ENCODE measurements around the gene CHI3L1.

CHI3L1 gene

GRCh38 chr1:203151362-203152157, 34.9 kb downstream of the CHI3L1 start:
- DNase-seq (ENCODE audit: low read depth in 2 of 2) = no peak

DNA sequence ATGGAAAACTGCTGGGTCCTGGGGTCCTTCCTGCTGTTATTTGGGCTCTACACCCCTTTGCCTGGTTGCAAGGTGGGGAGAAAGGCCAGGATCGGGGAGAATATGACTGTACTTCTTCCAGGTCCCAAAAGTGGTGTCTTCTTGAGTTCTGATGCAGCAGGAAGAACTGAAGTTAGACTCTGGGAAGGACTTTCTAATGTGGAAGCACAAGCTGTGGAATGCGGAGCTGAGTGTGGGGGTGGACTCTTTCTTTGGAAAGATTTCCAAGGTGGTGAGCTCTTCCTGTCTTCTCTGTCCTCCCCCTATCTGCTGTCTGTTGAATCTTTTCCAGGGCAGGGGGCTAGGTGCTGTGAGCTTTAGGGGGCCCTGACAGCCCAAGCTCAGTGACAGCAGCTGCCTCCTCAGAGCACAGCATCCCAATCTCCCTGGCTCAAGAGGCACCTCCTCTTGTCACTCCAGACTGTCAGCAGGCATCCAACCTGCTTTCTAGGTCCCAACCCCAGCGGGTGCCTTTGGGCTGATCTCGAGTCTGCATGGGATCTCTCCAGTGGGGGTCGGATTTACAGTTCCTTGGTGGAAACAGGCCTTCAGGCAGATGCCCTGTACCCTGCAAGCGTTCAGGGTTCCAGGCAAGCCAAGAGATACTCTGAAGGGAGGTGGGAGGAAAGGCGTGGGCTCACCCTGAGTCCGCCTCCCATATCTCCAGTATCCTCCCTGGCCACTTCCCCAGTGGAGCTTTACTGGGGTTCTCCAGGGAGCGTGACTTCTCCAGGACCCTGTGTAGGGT, 35.8 kb downstream of the CHI3L1 start:
- no peak for DNase-seq (ENCODE audit: low read depth in 2 of 2)

DNA sequence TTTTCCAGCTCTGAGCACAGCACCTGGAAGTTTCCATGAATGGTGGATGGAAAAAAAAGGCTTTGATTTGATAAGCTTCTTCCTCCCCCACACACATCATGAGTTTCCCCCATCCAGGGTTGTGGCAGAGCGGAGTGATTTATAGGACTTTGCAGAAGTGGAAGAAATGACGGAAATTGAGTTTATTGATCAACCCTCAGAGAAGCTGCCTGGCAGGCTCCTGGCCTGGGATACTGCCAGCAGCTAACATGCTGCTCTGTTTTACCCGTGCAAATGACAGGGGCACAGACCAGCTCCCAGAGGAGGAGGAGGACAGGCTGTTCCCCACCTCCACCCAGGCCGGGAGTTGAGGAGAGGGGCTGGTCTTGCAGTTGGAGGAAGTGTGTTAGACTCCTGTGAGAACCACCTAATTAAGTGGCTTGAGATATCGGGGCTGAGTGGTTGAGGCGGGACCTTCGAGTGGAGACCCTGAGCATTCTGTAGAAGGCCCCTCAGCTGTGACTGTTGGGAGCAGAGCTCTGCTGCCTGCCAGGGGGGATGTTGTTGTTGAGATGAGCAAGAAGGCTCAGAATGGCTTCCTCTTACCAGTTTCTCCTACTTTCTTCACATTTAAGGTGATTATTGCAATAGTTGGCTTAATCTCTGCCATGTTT, 37.2 kb downstream of the CHI3L1 start:
- no peak for DNase-seq (ENCODE audit: low read depth in 2 of 2)

DNA sequence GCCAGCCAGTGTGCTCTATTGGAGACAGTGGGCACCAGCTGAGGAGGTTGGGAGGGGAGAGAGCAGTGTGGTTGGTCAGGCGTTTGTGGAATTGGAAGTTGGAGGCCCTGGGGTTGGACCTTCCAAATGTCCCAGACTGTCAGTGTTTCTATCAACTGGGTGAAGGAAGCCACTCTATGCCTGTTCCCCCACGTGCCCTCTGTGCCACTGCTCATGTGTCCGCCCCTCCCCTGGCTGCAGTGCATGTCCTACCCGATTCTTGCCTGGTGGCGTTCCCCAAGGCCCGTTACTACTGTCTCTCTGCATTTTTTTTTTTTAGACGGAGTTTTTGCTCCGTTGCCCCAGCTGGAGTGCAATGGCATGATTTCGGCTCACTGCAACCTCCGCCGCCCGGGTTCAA, 37.9 kb downstream of the CHI3L1 start:
- no peak for DNase-seq (ENCODE audit: low read depth in 2 of 2)

- no peak for DNase-seq (ENCODE audit: low read depth in 2 of 2)
Measured at GRCh38 chr1:203148127-203148526, 38.4 kb downstream of the CHI3L1 start.

- no peak for DNase-seq (ENCODE audit: low read depth in 2 of 2)
Measured at GRCh38 chr1:203147376-203147775, 39.1 kb downstream of the CHI3L1 start.

DNA sequence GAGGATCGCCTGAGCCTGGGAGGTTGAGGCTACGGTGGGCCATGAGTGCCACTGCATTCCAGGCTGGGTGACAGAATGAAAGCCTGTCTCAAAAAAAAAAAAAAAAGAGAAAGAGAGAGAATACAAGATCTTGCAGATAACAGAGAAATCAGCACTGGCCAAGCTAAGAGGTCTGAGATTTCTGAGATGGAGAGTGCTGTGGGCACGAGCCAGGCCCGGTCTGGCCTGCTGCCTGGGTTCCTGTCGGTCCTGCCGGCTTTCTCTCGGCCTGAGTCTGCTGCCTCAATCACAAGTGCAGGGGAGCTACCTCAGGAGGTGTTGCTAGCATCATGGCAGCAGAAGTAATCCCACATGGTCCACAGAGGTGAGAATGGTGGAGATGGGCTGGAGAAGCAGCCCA, 40.0 kb downstream of the CHI3L1 start:
- no peak for DNase-seq (ENCODE audit: low read depth in 2 of 2)

- no peak for DNase-seq (ENCODE audit: low read depth in 2 of 2)
Measured at GRCh38 chr1:203146042-203146369, 40.5 kb downstream of the CHI3L1 start.

DNA sequence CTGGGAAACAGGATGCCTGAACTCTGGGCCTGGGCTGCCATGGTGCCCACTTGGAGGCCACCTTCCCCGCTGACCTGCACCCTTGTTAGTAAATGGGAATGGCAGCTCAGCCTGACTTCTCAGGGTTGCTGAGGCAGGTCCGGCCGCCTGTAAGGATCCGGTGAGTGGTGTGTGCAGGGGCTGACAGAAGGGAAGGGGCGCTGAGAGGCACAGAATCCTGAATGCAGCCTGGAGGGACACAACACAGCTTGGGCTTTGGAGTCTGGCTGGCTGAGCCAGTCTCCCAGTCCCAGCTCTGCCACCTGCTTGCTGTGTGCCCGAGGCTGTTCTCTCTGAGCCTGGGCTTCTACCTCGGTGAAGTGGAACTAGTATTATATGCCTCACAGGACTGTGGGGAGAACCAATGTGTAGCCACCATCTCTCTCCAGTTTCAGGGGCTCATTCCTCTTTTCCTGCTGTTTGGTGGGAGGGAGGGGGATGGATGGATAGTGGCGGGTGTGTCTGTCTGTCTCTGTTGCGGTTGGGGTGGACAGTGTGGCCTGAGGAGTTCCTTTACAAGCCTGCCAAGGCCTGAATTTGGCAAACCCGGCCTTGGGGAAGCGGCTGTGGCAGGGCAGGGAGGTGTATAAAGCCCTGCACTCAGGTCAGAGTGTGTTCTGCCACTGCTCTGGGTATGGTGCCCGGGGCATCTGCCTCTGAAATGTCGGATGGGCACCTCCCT, 41.0 kb downstream of the CHI3L1 start:
- no peak for DNase-seq (ENCODE audit: low read depth in 2 of 2)

GRCh38 chr1:203144661-203145060, 41.8 kb downstream of the CHI3L1 start:
- DNase-seq (ENCODE audit: low read depth in 2 of 2) = no peak

DNA sequence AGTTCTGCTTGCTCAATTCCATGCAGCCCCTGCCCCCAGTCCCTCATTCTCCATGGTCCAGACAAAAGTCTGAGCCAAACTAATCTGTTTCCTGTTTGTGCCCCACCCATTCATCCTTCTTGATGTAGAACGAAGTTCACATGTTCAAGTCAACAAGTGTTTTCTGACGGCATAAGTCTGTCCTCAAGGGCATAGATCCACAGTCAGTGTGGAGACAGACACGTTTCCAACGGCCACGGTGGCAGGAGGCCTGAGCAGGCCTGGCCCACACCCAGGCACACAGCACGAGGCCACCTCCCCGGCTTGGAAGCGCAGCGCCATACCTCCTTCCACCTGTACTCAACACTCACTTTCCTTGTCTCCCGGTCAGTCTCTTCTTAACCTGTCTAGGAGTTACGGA, 42.9 kb downstream of the CHI3L1 start:
- DNase-seq (ENCODE audit: low read depth in 2 of 2) = no peak

DNA sequence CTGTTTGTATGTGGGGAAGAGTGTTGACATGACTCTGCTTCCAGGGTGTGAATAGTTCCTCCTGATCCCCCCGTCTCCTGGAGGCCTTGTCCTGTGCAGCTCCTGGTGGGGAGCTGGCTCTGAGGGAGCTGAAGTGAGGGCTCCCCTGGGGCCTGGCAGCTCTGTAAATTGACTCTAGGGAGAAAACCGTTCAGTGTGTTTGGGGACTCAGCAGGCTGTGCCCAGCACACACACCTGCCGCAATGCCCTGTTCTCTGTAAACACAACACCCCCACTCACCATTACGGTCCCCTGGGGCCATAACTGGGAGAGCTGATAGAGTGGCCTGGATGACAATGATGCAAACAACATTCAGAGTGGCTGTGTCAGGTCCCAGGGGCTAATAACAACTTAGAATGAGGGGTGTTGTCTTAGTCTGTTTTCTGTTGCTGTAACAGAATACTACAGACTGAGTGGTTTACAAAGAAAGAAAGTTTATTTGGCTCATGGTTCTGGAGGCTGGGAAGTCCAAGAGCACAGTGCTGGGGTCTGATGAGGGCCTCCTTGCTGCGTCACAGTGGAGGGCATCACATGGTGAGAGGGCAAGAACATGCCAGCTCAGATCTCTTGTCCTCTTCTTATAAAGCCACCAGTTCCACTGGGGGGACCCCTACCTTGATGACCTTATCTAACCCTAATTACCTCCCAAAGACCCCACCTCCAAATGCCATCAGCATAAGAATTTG, 43.7 kb downstream of the CHI3L1 start:
- no peak for DNase-seq (ENCODE audit: low read depth in 2 of 2)

- no peak for DNase-seq (ENCODE audit: low read depth in 2 of 2)
Measured at GRCh38 chr1:203142124-203142523, 44.4 kb downstream of the CHI3L1 start.

GRCh38 chr1:203140743-203141520, 45.6 kb downstream of the CHI3L1 start:
- DNase-seq (ENCODE audit: low read depth in 2 of 2) = no peak

- DNase-seq (ENCODE audit: low read depth in 2 of 2) = no peak
Measured at GRCh38 chr1:203139976-203140475, 46.5 kb downstream of the CHI3L1 start.

DNA sequence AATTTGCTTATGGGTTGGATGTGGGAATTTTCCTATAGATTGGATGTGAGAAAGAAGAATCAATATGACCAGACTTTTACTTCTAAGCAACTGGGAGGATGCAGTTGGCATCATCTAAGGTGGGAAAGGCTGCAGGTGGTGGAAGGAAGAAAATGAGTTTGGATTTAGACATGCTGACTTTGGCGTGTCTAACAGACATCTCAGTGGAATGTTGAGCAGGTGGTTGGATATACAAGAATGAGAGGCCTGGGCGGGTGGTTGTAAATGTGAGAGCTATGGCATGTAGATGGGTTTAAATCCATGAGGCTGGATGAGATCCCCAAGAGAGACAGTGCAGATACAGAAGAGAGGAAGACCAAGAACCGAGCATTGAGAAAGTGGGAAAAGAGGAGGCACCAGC, 48.4 kb downstream of the CHI3L1 start:
- no peak for DNase-seq (ENCODE audit: low read depth in 2 of 2)

DNA sequence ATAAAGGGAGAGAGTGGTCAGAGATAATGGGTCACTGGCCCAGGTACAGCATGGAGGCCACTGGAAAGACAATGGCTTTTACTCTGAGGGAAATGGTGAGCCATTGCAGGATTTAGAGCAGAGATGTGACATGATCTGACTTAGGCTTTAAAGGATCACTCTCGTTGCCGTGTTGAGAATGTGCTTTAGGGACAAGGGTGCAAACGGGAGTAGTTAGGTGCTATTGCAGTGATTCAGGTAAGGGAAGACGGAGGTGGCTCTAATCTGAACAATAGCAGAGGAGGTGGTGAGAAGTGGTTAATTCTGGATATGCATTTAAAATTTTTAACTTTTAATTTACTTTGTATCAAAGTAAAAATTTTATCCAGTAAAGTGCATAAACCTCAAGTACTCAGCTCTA, 49.2 kb downstream of the CHI3L1 start:
- no peak for DNase-seq (ENCODE audit: low read depth in 2 of 2)

DNA sequence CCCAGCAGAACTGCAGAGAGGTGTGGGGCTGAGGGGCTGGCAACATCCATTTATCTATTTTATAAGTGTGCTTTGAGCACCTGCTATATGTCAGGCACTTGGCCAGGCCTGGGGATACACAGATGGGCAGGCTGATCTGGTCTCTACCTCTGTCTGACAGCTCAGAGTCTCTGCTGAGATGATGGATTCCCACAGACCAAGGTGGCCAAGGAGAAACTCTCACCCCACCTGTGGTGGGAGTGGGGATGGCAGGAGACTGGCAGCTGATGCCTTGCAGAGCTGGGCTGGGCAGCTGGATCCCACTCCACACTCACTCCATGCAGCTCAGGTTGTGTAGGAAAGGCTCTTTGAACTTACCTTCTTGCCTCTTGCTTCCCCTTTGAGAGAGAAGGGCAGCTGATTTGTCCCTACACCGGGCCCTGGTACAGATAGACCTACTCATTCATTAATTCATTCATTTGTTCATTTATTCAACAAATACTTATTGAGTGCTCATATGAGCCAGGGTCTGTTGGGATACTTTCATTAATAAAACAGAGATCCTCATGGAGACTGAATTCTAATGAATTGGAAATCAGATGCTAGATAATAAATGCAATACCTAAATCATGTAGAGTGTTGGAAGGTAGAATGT, 50.0 kb downstream of the CHI3L1 start:
- no peak for DNase-seq (ENCODE audit: low read depth in 2 of 2)

DNA sequence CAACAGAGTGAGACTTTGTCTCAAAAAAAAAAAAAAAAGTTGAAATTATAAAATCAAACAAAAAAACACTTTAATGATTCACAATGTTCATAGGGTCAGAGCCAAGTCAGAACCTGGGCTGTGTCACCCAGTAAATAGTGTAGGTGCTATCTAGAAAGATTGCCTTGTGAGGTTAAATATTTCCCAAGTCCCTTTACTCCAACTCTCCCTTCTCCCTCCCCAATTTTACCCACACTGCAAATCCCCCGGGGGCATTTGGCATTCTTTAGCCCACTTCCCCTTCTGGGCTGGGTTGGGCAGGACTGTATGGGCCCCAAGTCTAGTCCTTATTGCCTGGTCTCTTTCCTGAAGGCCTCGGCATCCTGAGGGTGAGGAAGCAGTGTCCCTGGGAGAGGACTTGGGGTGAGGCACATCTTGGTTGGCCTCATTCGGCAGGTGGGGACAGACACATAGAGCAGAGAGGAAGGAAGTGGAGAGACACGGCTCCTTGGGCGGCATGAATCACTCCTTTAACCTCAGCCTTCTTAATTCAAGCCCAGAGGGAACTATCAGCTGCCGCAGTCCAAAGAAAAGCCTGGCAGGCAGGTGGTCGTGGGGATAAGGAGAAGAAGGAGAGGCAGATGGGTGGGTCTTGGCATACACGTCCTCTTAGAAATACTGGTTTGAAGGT, 50.7 kb downstream of the CHI3L1 start:
- DNase-seq (ENCODE audit: low read depth in 2 of 2) = no peak

Data from activated CD8-positive, alpha-beta memory T cell treated with anti-CD3 and anti-CD28 coated beads for 4 hours (primary cell).